ENCODE data around the gene DLG2. TPM values are rescaled to one million over a fixed set of nuclear protein-coding genes. Genes with fewer than 3 reads are reported as not detected.

The DLG2 gene
- total and polyA plus RNA-seq, 2 donors (not counting 3 experiments of a cell fraction or from before 2014, with no cell fraction given) = 0.15 to 1.1 TPM

GRCh38 chr11:84580428-84580827, 1046.7 kb downstream of the DLG2 start:
- Histone ChIP-seq H3K4me1 (ENCODE audit: control insufficient read depth, extremely low read depth, insufficient read depth, low read length) (no peaks in the 10 kb centered on the region), H2AFZ (ENCODE audit: low read depth, low read length) (no peak overlapping the region), H3K9me3 (replicated peaks; ENCODE audit: control insufficient read depth, insufficient read depth, low read length) (no peaks in the 10 kb centered on the region), H3K79me2 (ENCODE audit: control insufficient read depth, insufficient read depth, low read length) (no peaks in the 10 kb centered on the region), H3K27ac (ENCODE audit: insufficient read depth, low read depth, low read length) (no peak overlapping the region), H4K20me1 (replicated peaks; ENCODE audit: control insufficient read depth, extremely low read depth, insufficient read depth, low read length) (no peaks in the 10 kb centered on the region), H3K36me3 (ENCODE audit: control insufficient read depth in 2 of 2, extremely low read depth in 1 of 2, insufficient read depth in 2 of 2, low read length in 2 of 2) (no peaks in the 10 kb centered on the region), H3K9ac (replicated peaks; ENCODE audit: extremely low read depth, insufficient read depth, low read length) (no peak overlapping the region), H3K9me1 (replicated peaks; ENCODE audit: control insufficient read depth, extremely low read depth, insufficient read depth, low read length) (no peaks in the 10 kb centered on the region), H3K4me2 (ENCODE audit: insufficient read depth, low read length) (no peak overlapping the region), H3K27me3 (ENCODE audit: control insufficient read depth in 2 of 2, insufficient read depth in 2 of 2, low read length in 2 of 2) (no peaks in the 10 kb centered on the region), H3K4me3 (replicated peaks in 1 of 3; ENCODE audit: insufficient read depth in 1 of 3, low read depth in 1 of 3, low read length in 3 of 3) (no peak overlapping the region)
- TF ChIP-seq JUN (IDR thresholded peaks at IDR 0.05; ENCODE audit: borderline replicate concordance, insufficient read depth, insufficient read length, low read depth) (no peak), GATA2 (IDR thresholded peaks at IDR 0.05; ENCODE audit: insufficient read depth, insufficient read length, low read depth, low read length) (no peak), FOS (IDR thresholded peaks at IDR 0.05; ENCODE audit: borderline replicate concordance, insufficient read depth, low read length) (no peak), EZH2 (IDR thresholded peaks at IDR 0.05; ENCODE audit: borderline replicate concordance, low read depth, low read length, severe bottlenecking) (no peak), CTCF (IDR thresholded peaks at IDR 0.05; ENCODE audit: extremely low read depth in 1 of 2, insufficient read depth in 1 of 2, low read depth in 1 of 2, low read length in 2 of 2) (no peak), POLR2AphosphoS5 (IDR thresholded peaks at IDR 0.05; ENCODE audit: insufficient read depth, low read depth, low read length) (no peak), POLR2A (IDR thresholded peaks at IDR 0.05; ENCODE audit: low read depth, low read length) (no peak), MAX (IDR thresholded peaks at IDR 0.05; ENCODE audit: insufficient read depth, insufficient read length) (no peak), MYC (IDR thresholded peaks at IDR 0.05; ENCODE audit: low read depth, low read length) (no peak)
- dilution Hi-C loops (cut with MboI; ENCODE audit: extremely low pct_ligation_motif_present, low sequenced_read_pairs) = no loop called here
- no TSS peak for BruUV-seq (replicated peaks)
- FAIRE-seq (no peak), DNase-seq (ENCODE audit: low read depth, low spot score) (no peak)
- ChIA-PET POLR2A (no interaction called here), CTCF (no interaction called here)
- intact Hi-C loops (cut with micrococcal nuclease) = no loop called here
